SK-N-SH (cell line): ENCODE results near the gene CLIC1. TPM values are rescaled to one million over a fixed set of nuclear protein-coding genes. Genes with fewer than 3 reads are reported as not detected.

Experiments
- CTCF ChIA-PET: fragments of 300-600, 350-600 bp; formaldehyde crosslinking; extraction: SDS; loops from one replicate; lab custom pipeline; 2021; lab: Yijun Ruan, JAX
- POLR2A ChIA-PET: fragments of 350-600 bp; sonication (Branson Sonifier 250); formaldehyde crosslinking; extraction: SDS; loops from one replicate; lab custom pipeline; 2020; ENCODE audit warnings: antibody characterized with exemption, inconsistent platforms; lab: Yijun Ruan, JAX
- DNase-seq: peaks from one replicate; pipeline ENCODE4 v3.0.0; 2012
- H2AFZ ChIP-seq: fragments of 200-600 bp; sonication (generic); 2 replicates; pipeline ENCODE4 v1.8.1; 2016; ENCODE audit warnings: antibody characterized with exemption, mild to moderate bottlenecking, low read depth
- H3F3A ChIP-seq: fragments of 200-600 bp; sonication (generic); replicated peaks from 2 replicates; pipeline ENCODE3; 2016; ENCODE audit warnings: antibody characterized with exemption, mild to moderate bottlenecking; ENCODE audit not compliant: insufficient read depth
- H3K27ac ChIP-seq, 2 experiments: fragments of 200-500 bp in 1 of 2; fragments of 200-600 bp in 1 of 2; sonication (Bioruptor generic) in 1 of 2; sonication (generic), shearing (Covaris generic) in 1 of 2; 2 replicates each; pipeline versions ENCODE4 v1.5.1 to v1.6.1; 2014 to 2016; ENCODE audit warnings: low read depth in 2 of 2, inconsistent platforms in 1 of 2, low read length in 1 of 2, mild to moderate bottlenecking in 1 of 2, mixed read lengths in 1 of 2
- H3K27me3 ChIP-seq: fragments of 200-600 bp; sonication (generic), shearing (Covaris generic); 2 replicates; pipeline ENCODE4 v1.6.1; 2016; ENCODE audit warnings: mixed run types; ENCODE audit not compliant: insufficient read depth
- H3K36me3 ChIP-seq, 2 experiments: fragments of 200-500 bp in 1 of 2; fragments of 200-600 bp in 1 of 2; sonication (Bioruptor generic) in 1 of 2; sonication (generic) in 1 of 2; replicated peaks in 1 of 2; 2 replicates each; pipeline versions ENCODE3 to v1.5.1; 2014 to 2016; ENCODE audit warnings: low read length in 1 of 2, mild to moderate bottlenecking in 1 of 2; ENCODE audit not compliant: insufficient read depth in 2 of 2, control insufficient read depth in 1 of 2
- H3K4me1 ChIP-seq, 2 experiments: fragments of 200-500 bp in 1 of 2; fragments of 200-600 bp in 1 of 2; sonication (Bioruptor generic) in 1 of 2; sonication (generic), shearing (Covaris generic) in 1 of 2; 2 replicates each; pipeline versions ENCODE4 v1.5.1 to v1.6.1; 2014 to 2016; ENCODE audit warnings: low read depth in 1 of 2, low read length in 1 of 2, mixed run types in 1 of 2; ENCODE audit not compliant: insufficient read depth in 2 of 2, control insufficient read depth in 1 of 2
- H3K4me2 ChIP-seq: fragments of 200-600 bp; sonication (generic), shearing (Covaris generic); 2 replicates; pipeline ENCODE4 v1.6.1; 2017; ENCODE audit warnings: mixed run types
- H3K4me3 ChIP-seq, 2 experiments: fragments of 200-500 bp in 1 of 2; fragments of 200-600 bp in 1 of 2; sonication (Bioruptor generic) in 1 of 2; sonication (generic), shearing (Covaris generic) in 1 of 2; 2 replicates each; pipeline versions ENCODE4 v1.5.1 to v1.8.1; 2014 to 2016; ENCODE audit warnings: low read depth in 2 of 2, inconsistent platforms in 1 of 2, low read length in 1 of 2, mild to moderate bottlenecking in 1 of 2, mixed read lengths in 1 of 2, moderate library complexity in 1 of 2
- H3K79me2 ChIP-seq: fragments of 200-600 bp; sonication (generic); 2 replicates; pipeline ENCODE4 v1.8.1; 2017; ENCODE audit warnings: mild to moderate bottlenecking; ENCODE audit not compliant: insufficient read depth
- H3K9ac ChIP-seq: fragments of 200-600 bp; sonication (generic); 2 replicates; pipeline ENCODE4 v1.6.1; 2017; ENCODE audit warnings: mixed run types
- H3K9me2 ChIP-seq: fragments of 200-600 bp; sonication (generic); 2 replicates; pipeline ENCODE4 v1.6.1; 2017; ENCODE audit warnings: mixed run types
- H3K9me3 ChIP-seq: fragments of 200-600 bp; sonication (generic); 2 replicates; pipeline ENCODE4 v1.6.1; 2017; ENCODE audit warnings: mixed run types, mild to moderate bottlenecking, moderate library complexity
- H4K20me1 ChIP-seq: fragments of 200-600 bp; sonication (generic); 2 replicates; pipeline ENCODE4 v1.6.1; 2017; ENCODE audit warnings: mild to moderate bottlenecking, mixed run types; ENCODE audit not compliant: insufficient read depth
- CHD2 ChIP-seq: fragments of 150-350 bp; IDR thresholded peaks from 2 replicates; pipeline ENCODE4 v1.6.1; 2018; ENCODE audit warnings: low read length; ENCODE audit not compliant: partially characterized antibody
- EZH2phosphoT487 ChIP-seq: fragments of 200-600 bp; sonication (generic); IDR thresholded peaks from 2 replicates; pipeline ENCODE4 v1.6.1; 2017; ENCODE audit warnings: low read depth, mixed run types, mild to moderate bottlenecking, antibody characterized with exemption, moderate library complexity, borderline replicate concordance
- FOXJ3 ChIP-seq: sonication (generic); formaldehyde crosslinking; IDR thresholded peaks from 2 replicates; pipeline ENCODE4 v1.5.1; 2020; ENCODE audit warnings: mild to moderate bottlenecking, missing genetic modification reagents
- FOXM1 ChIP-seq: IDR thresholded peaks from 2 replicates; pipeline ENCODE4 v1.4.0; 2012; ENCODE audit warnings: low read depth, mild to moderate bottlenecking
- GABPA ChIP-seq: IDR thresholded peaks from 2 replicates; pipeline ENCODE4 v1.4.0; 2012; ENCODE audit warnings: low read depth, mild to moderate bottlenecking
- GATA2 ChIP-seq: sonication (generic); formaldehyde crosslinking; IDR thresholded peaks from 2 replicates; pipeline ENCODE4 v1.5.0; 2020; ENCODE audit warnings: mild to moderate bottlenecking, missing genetic modification reagents
- IRF3 ChIP-seq: fragments of 150-350 bp; IDR thresholded peaks from 2 replicates; pipeline ENCODE4 v1.6.1; 2016; ENCODE audit warnings: mild to moderate bottlenecking, low read depth, low read length
- NFIC ChIP-seq: IDR thresholded peaks from 2 replicates; pipeline ENCODE4 v1.4.0; 2012; ENCODE audit warnings: borderline replicate concordance
- NRF1 ChIP-seq: IDR thresholded peaks from 2 replicates; pipeline ENCODE4 v1.6.1; 2012; ENCODE audit warnings: low read depth, mild to moderate bottlenecking, low read length
- POLR2AphosphoS5 ChIP-seq: IDR thresholded peaks from 2 replicates; pipeline ENCODE4 v1.6.1; 2012; ENCODE audit warnings: low read depth, low read length
- RAD21 ChIP-seq: IDR thresholded peaks from 2 replicates; pipeline ENCODE4 v1.6.1; 2012; ENCODE audit warnings: mild to moderate bottlenecking, low read length
- RCOR1 ChIP-seq: fragments of 150-350 bp; IDR thresholded peaks from 2 replicates; pipeline ENCODE4 v1.6.1; 2017; ENCODE audit warnings: antibody characterized with exemption, low read length
- RFX5 ChIP-seq: IDR thresholded peaks from 2 replicates; pipeline ENCODE4 v1.6.1; 2012; ENCODE audit warnings: mild to moderate bottlenecking, improper control_type of control experiment, low read length
- RXRA ChIP-seq: IDR thresholded peaks from 2 replicates; pipeline ENCODE4 v1.4.0; 2012; ENCODE audit warnings: low read depth, mild to moderate bottlenecking, borderline replicate concordance
- SIN3A ChIP-seq: IDR thresholded peaks from 2 replicates; pipeline ENCODE4 v1.6.1; 2012; ENCODE audit warnings: low read depth, mild to moderate bottlenecking, low read length, moderate library complexity, borderline replicate concordance
- SMC3 ChIP-seq: IDR thresholded peaks from 2 replicates; pipeline ENCODE4 v1.6.1; 2012; ENCODE audit warnings: low read depth, low read length, improper control_type of control experiment
- TCF12 ChIP-seq: IDR thresholded peaks from 2 replicates; pipeline ENCODE4 v1.4.0; 2012
- TEAD4 ChIP-seq: IDR thresholded peaks from 2 replicates; pipeline ENCODE4 v1.4.0; 2012; ENCODE audit warnings: mild to moderate bottlenecking, borderline replicate concordance; ENCODE audit not compliant: insufficient read depth
- USF2 ChIP-seq: fragments of 150-350 bp; IDR thresholded peaks from 2 replicates; pipeline ENCODE4 v1.6.1; 2017; ENCODE audit warnings: antibody characterized with exemption, low read length, low read depth, borderline replicate concordance
- YY1 ChIP-seq: IDR thresholded peaks from 2 replicates; pipeline ENCODE4 v1.4.0; 2012; ENCODE audit warnings: low read depth, mild to moderate bottlenecking
- WGBS: methylation state at CpG from one replicate; pipeline ENCODE4 v1.1.6; 2017; ENCODE audit warnings: low lambda C conversion rate; 5-methylcytosine and 5-hydroxymethylcytosine counted together
- polyA plus RNA-seq, 3 experiments: library from polyadenylated mRNA; depleted of rRNA; stranded (reverse); fragments of >200 nt; gene quantifications; 2 replicates each; pipeline ENCODE4 v1.2.3, GENCODE V29; 2012

CLIC1 gene
- polyA plus RNA-seq, 1 of the 3 experiments (the other 2 are of a cell fraction): 520 TPM

- TF ChIP-seq RAD21 (no peak), GATA2 (no peak), RXRA (no peak), NFIC (no peak), FOXJ3 (CRISPR knock-in tag) (no peak), IRF3 (no peak), TEAD4 (no peak), FOXM1 (no peak), YY1 (no peak), USF2 (no peak), POLR2AphosphoS5 (no peak), SIN3A (no peak), RCOR1 (no peak), GABPA (no peak), NRF1 (no peak), RFX5 (no peak), EZH2phosphoT487 (no peak), CHD2 (no peak), TCF12 (no peak), SMC3 (no peak)
- no peak within 1 kb of the TSS for H3K4me2 ChIP-seq
- ChIA-PET POLR2A (no interaction called here), CTCF (interaction anchor here (0.9 to 1.6 kb wide), 4 partner anchors 9 to 72 kb away, joined by 3 to 4 read pairs (median 4); partner anchors contain the start of gene VARS1)
- H3F3A ChIP-seq: no peaks in the 10 kb centered on the region
- peaks cover 0 to 1% of the 10 kb centered on the region in 2 experiments; a peak in 1 of 4 replicates for H3K4me1 ChIP-seq
- H3K79me2 ChIP-seq: peaks cover 2% of the 10 kb centered on the region; the same call in 1 of the 2 replicates
- 89% methylated on average over 43 of the region's 46 CpGs for WGBS
- H3K36me3 ChIP-seq: peaks cover 20 to 26% of the 10 kb centered on the region in 2 experiments
- no peak within 1 kb of the TSS for H3K27ac ChIP-seq
- no peaks in the 10 kb centered on the region for H3K9me3 ChIP-seq
- no peak within 1 kb of the TSS for H3K4me3 ChIP-seq
- no peak within 1 kb of the TSS for H3K9ac ChIP-seq
- no peaks in the 10 kb centered on the region for H3K27me3 ChIP-seq
- H4K20me1 ChIP-seq: no peaks in the 10 kb centered on the region
- DNase-seq: no peak
- no peak within 1 kb of the TSS for H2AFZ ChIP-seq
- no peaks in the 10 kb centered on the region for H3K9me2 ChIP-seq
Observed at GRCh38 chr6:31723245-31723979, 12.9 kb downstream of the CLIC1 start, which contains the start of gene MPIG6B. TSS of gene MPIG6B (plus strand) at chr6:31723373. CDS start at chr6:31723384, 11 bp downstream.
